Measurements from ENCODE around the gene GOLGA8M.
"Not testable (repeated sequence)": the region's sequence is repeated elsewhere in the genome, so short reads cannot be mapped to it uniquely, and the experiment has no call there.

GOLGA8M gene, protein sequence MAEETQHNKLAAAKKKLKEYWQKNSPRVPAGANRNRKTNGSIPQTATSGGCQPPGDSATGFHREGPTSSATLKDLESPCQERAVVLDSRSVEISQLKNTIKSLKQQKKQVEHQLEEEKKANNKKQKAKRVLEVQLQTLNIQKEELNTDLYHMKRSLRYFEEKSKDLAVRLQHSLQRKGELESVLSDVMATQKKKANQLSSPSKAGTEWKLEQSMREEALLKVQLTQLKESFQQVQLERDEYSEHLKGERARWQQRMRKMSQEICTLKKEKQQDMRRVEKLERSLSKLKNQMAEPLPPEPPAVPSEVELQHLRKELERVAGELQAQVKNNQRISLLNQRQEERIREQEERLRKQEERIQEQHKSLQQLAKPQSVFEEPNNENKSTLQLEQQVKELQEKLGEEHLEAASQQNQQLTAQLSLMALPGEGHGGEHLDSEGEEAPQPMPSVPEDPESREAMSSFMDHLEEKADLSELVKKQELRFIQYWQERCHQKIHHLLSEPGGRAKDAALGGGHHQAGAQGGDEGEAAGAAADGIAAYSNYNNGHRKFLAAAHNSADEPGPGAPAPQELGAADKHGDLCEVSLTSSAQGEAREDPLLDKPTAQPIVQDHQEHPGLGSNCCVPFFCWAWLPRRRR

DNA sequence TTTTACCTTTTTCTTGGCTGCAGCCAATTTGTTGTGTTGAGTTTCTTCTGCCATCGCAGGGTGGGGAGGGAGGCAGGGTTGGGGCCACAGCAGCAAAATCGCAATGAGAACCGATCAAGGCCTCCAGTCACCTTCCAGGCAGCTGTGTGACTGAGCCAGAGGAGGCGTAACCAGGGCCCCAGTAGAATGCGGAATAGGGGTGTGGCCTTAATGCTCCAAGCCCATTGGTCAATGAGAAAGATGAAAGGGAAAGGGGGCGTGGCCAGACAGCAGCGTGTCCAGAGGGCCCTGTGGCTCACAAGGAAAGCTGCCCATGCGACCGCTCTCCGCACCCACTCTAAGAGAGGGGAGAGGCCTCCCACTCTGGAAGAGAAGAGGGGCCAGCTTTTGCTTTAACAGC is at the start of gene GOLGA8M:
TSS of gene GOLGA8M (minus strand) at position 152 of the 400 bp plus-strand sequence. CDS start at position 54, 98 bp downstream.
- DNase-seq: not testable (repeated sequence)

DNA sequence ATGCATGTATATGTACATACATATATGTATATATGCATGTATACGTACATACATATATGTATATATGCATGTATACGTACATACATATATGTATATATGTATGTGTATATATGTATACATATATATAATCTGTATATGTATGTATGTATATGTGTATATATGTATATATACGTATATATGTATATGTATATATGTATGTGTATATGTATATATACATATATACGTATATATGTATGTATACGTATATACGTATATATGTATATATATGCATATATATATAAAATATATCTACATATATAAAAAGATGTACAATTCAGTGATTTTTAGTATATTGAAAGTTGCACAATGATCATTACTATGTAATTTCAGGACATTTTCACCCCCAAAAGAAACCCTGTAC is 30.7 kb upstream of the GOLGA8M start:
- DNase-seq: not testable (repeated sequence)

DNA sequence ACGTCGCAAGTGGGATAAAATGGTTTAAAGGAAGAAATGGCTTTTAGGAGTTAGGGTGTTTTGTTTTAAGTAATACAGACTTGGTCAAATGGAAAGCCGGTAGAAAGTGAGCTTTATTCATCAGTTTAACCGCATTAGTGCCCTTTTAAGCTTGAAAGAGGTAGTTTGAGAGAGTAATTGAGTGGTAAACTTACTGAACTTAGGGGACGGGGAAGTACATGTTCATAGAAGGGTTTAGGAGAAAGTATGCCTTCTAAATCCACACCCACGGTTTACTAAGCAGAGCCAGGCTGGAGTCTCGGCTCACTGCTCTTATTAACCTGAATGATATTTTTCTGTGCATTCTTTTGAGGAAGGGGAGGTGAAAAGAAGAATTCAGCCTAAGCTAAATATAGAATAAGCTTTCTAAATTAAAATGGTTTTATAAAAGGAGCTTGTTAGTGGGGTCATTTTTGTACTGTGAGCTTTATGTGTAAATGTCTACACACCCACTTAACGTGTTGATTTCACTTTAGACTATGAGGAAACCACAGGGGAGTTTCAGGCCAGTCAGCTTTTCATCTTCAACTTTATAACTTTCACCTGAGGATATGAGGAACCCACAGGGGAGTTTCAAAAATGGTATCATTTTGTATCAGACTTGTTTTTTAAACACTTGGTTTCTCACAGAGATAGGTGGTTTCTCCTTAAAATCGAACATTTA is 26.5 kb upstream of the GOLGA8M start:
- DNase-seq: not testable (repeated sequence)

DNA sequence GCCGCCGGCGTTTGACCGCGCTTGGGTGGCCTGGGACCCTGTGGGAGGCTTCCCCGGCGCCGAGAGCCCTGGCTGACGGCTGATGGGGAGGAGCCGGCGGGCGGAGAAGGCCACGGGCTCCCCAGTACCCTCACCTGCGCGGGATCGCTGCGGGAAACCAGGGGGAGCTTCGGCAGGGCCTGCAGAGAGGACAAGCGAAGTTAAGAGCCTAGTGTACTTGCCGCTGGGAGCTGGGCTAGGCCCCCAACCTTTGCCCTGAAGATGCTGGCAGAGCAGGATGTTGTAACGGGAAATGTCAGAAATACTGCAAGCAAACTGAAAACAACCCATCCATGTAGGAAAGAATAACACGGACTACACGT is 26.0 kb upstream of the GOLGA8M start:
- not testable (repeated sequence) for DNase-seq

DNA sequence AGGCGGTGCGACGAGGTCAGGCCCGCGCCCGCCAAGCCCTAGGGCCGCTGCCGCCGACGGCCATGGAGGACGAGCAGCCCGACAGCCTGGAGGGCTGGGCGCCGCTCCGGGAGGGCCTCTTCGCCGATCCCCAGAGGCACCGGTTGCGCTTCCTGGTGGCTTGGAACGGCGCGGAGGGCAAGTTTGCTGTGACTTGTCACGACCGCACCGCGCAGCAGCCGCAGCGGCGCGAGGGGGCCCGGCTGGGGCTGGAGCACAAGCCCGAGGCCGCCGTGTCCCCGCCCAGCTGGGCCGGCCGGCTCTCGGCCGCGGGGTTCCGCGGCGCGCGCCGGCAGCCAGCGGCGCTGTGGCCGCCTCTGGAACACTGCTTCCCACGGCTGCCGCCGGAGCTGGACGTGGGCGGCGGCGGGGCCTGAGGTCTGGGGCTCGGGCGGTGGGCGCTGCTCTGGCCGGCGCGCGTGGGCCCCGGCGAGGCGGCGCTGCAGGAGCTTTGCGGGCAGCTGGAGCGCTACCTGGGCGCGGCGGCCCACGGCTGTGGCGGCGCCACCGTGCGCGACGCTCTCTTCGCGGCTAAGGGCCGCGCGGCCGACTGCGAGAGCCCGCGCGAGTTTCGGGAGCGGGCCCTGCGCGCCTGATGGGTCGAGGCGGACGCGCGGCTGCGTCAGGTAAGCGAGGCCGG is 25.4 kb upstream of the GOLGA8M start:
- peak; percentile 73 for DNase-seq

DNA sequence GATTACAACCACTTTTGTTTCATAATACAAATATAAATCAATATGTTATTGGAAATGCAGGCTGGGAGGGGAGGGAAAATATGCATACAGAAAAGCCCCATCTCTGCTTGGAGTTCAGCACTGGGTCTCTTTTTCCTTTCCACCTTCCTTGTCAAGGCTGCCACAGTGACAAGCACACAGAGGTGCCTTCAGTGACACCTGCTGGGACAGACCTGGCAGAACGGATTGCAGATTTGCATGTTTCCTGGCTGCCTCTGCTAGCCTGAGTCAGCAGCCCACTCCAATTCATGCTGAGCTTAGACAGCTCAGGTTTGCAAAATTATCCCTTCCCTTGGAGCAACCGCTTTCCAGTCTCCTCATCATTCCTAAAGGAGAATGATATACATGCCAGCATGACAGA is 15.8 kb upstream of the GOLGA8M start:
- peak; percentile 66 for DNase-seq

DNA sequence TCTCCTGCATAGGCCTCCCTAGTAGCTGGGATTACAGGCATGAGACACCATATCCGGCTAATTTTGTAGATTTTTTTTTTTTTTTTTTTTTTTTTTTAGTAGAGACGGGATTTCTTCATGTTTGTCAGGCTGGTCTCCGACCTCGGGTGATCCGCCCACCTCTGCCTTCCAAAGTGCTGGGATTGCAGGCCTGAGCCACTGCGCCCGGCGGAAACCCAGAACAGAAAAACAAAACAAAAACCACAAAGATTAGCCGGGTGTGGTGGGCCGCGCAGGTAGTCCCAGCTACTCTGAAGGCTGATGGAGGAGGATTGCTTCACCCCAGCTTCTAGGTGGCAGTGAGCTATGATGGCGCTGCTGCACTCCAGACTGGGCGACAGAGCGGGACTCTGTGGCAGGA is 14.8 kb upstream of the GOLGA8M start:
- not testable (repeated sequence) for DNase-seq

DNA sequence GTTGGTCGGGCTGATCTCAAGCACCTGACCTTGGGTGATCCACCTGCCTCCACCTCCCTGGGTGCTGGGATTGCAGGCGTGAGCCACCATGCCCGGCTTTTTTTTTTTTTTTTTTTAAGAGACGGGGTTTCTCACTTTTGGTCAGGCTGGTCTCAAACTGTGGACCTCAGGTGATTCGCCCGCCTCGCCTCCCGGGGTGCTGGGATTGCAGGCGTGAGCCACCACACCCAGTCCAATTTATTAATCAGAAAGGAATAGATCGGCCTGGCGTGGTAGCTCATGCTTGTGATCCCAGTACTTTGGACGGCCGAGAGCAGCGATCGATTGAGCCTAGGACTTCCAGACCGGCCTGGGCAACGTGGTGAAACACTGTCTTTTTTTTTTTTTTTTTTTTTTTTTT is 13.9 kb upstream of the GOLGA8M start:
- DNase-seq: peak; percentile 53

DNA sequence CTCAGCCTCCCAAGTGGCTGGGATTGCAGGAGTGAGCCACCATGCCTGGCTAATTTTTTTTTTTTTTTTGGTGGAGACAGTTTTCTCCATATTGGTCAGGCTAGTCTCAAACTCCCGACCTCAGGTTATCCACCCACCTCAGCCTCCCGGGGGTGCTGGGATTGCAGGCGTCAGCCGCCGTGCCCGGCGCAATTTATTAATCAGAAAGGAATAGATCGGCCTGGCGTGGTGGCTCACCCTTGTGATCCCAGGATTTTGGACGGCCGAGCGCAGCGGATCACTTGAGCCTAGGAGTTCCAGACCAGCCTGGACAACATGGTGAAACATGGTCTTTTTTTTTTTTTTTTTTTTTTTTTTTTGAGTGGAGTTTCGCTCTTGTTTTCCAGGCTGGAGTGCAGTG is 13.3 kb upstream of the GOLGA8M start:
- DNase-seq: no peak

DNA sequence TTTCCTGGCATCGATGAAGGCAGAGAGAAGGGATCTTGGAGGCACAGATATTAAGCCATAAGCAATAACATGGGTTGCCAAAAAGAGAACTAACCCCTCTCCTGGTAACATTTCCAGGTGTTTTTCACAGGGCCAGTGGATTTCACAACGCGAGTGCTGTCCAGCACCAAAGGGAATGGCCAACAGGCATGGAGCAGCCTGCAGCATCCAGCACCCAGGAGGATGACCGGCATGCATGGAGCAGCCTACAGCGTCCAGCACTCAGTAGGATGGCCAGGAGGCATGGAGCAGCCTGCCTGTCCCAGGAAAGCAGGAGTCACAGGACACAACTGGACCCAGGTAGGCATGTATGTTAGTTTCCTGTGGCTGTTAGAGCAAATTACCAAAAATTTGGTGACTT is 11.8 kb upstream of the GOLGA8M start:
- not testable (repeated sequence) for DNase-seq

DNA sequence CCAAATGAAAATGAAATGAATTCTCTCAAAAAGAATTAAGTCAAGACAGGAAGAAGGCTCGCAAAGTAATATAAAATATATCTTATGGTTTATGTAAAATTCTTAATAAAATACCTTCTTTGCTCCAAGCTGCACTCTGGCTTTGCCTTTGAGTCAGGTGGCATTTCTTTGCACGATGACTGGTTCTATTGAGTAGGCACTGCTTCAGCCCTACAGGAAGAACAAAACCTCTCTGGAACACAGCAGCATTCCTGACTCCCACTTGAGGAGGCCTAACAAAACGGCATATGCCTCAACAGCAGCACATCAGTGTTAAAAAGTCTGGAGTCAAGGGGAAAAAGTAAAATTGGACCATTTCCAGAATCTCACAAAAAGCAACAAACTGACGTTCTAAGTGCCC is 7.4 kb upstream of the GOLGA8M start:
- not testable (repeated sequence) for DNase-seq

DNA sequence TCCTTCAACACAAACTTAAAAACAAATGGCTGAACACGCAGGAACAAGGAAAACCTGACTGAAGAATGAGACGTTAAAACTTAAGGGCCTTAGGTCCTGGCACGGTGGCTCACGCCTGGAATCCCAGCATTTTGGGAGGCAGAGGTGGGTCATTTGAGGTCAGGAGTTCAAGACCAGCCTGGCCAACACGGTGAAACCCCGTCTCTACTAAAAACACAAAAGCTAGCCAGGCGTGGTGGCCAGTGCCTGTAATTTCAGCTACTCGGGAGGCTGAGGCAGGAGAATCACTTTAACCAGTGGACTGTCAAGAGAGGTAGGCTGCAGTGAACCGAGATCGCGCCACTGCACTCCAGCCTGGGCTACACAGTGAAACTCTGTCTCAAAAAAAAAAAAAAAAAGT is 6.4 kb upstream of the GOLGA8M start:
- DNase-seq: not testable (repeated sequence)

DNA sequence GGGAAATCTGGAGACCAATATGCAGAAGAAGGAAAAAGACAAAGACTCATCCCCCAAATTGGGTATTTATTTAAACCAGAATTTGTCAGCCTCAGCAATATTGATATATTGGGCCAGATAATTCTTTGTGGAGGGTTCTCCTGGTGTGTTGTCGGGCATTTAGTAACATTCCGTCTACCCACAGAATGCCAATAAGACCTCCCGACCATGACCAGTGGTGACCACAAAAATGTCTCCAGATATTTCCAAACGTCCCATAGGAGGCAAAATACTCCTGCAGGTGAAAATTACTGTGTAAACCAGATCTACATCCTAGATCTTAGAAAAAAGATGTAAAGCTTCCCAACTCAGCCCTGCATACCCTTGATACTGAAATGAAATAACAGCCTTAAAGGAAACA is 2.0 kb upstream of the GOLGA8M start:
- DNase-seq: not testable (repeated sequence)

DNA sequence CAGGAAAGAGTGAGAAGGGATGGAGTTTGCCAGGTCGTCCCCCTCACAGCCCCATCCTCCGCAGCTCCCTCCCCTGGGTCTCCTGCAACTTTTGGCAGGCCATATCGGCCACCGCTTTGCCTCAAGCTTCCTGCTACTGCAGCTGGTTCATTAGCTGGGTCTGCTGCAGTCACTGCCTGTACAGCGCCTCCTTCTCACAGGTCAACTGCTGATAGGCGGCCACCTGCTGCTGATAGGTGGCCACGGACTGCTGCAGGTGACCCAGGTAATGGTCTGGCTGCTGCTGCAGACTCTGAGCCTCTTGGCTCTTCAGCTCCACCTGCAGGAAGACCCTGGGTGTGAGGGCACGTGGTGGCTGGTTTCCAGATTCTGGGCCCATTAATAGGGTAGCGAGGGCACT is 8.3 kb downstream of the GOLGA8M start:
- not testable (repeated sequence) for DNase-seq

DNA sequence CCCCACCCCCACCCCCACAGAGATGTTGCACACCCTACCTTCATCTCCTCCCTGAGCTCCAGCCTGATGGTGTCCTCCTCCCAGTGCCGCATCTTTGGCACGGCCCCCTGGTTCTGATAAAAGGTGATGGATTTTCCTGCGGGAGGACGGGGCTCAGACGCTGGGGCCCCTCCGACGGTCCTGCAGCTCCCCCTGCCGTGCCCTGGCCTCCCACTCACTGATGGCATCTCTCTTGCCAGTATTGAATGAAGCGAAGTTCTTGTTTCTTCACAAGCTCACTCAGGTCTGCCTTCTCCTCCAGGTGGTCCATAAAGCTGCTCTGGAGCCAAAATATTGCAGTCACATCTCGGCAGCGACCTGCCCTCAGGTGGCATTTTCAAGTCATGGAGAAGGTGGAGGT is 9.8 kb downstream of the GOLGA8M start:
- not testable (repeated sequence) for DNase-seq

DNA sequence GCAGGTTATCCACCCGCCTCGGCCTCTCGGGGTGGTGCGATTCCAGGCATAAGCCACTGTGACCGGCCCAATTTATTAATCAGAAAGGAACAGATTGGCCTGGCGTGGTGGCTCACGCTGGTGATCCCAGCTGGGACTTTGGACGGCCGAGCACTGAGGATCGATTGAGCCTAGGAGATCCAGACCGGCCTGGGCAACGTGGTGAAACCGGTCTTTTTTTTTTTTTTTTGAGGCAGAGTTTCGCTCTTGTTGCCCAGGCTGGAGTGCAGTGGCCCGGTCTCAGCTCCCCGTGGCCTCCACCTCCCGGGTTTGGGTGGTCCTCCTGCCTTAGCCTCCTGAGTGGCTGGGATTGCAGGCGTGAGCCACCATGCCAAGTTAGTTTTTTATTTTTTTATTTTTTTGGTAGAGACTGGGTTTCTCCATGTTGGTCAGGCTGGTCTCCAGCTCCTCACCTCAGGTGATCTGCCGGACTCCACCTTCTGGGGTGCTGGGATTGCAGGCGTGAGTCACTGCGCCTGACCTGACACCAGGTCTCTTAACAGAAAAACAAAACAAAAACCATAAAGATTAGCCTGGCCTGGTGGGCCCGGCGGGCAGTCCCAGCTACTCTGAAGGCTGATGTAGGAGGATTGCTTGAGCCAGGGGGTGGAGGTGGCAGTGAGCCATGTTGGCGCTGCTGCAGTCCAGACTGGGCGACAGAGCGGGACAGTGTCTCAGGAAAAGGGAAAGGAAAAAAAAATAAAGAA is 18.0 kb downstream of the GOLGA8M start:
- peak; percentile 46 for DNase-seq

DNA sequence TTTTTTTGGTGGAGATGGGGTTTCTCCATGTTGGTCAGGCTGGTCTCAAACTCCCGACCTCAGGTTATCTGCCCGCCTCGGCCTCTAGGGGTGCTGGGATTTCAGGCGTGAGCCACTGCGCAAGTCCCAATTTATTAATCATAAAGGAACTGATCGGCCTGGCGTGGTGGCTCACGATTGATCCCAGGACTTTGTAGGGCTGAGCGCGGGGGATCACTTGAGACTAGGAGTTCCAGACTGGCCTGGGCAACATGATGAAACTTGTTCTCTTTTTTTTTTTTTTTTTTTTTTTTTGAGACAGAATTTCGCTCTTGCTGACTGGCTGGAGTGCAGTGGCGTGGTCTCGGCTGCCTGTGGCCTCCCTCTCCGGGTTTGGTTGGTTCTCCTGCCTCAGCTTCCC is 19.2 kb downstream of the GOLGA8M start:
- DNase-seq: not testable (repeated sequence)

DNA sequence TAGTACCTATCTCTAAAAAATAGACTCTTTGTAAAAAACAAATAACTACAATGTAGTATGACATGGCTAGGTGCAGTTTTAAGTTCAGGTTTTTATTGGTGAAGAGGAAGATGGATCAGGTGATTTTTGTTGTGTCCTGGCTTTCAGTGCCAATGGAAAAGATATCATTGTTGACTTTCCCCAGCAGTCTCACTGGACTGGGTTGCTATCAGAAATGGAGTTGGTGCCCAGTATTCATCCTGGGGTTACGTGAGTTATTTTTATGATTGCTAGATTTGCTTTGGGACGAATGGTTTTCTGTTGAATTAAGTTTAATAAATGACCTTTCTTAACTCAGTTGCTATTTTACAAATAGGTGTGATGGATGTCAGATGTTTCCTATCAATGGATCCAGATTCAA is 38.7 kb downstream of the GOLGA8M start:
- not testable (repeated sequence) for DNase-seq

DNA sequence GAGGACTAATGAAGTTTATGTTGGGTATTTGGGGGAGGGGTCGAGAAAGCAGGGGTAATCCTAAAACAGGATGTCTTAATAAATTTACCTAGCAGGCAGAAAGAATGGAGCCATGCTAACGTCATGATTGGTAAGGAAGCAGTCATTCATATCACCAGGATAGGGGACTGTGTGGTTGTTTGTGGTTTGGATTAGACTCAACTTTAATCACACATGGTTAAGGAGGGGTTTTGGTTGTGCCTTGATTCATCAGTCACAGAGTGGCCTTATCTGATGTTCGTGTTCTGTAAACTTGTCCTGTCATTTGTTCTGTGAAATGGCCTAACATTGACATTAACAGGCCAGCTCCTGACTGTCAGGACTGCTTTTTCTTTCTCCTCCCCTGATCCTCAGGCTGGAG is 40.1 kb downstream of the GOLGA8M start:
- DNase-seq: not testable (repeated sequence)

DNA sequence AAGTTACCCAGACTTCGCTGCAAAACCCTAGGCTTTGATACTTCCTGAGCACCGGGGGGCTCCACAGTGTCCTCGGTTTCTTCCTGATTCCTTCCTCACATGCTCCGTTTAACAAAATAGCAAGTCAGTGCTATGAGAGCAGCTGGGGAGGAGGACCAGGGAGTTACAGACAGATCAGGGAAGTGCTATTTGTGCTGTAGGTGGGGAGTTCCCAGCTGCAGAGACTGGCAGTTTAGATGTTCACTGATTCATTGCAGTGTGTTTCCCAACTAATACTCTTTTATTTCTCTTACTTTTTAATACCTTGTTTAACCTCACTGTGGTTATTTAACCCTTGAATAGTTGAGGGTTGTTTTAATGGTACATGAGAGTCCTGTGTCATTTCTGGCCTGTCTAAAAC is 45.8 kb downstream of the GOLGA8M start:
- DNase-seq: not testable (repeated sequence)

DNA sequence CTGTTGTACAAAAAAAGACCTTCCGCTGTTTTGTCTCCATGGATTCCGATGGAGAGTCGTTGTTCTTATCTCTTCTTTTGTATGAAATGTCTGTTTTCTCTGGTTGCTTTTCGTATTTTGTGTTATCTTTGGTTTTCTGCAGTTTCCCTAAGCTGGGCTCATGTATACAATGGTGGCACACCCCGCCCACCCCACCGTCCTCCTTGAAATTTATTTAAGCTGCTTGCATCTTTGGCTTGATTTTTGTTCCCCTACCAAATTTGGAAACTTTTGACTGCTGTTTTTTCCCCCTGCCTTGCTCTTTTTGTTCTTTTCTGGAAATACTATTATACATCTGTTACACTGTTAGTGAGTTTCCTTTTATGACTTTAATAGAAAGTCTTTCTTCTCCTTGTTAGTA is 47.6 kb downstream of the GOLGA8M start:
- DNase-seq: not testable (repeated sequence)

DNA sequence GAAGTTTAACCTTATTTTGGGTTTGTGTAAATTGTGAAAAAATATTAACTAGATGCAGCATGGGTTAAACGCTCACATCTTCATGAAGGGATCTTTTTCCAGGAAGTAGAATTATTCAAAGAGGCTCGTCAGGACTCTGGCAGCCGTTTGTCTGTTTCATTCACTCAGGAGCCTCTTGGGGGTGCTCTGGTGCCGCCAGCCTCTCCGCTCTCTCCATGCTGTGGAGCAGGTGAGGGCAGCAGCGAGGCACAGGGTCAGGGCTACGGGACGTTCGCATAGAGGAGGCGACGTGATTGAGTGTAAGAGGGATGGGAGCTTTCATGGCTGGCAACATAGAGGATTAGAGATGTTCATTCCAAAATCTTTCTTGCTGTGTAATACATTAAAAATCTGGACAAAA is 48.5 kb downstream of the GOLGA8M start:
- DNase-seq: not testable (repeated sequence)
